Endothelial cell of umbilical vein (primary cell): ENCODE data around the gene SNX5.

Experiments
- POLR2A ChIP-seq: IDR thresholded peaks from 2 replicates; pipeline ENCODE4 v1.6.1; 2012; ENCODE audit warnings: low read depth, mild to moderate bottlenecking, control low read depth, low read length
- POLR2AphosphoS5 ChIP-seq: IDR thresholded peaks from 2 replicates; pipeline ENCODE4 v1.6.1; 2012; ENCODE audit warnings: low read depth, mild to moderate bottlenecking, control low read depth, low read length, moderate library complexity; ENCODE audit not compliant: insufficient read depth
- TF ChIP-seq, protein P1 (sequence below), 2 donors: IDR thresholded peaks; 1 replicate in 1 of 2; 2 replicates in 1 of 2; pipeline ENCODE4 v1.5.1; 2011; ENCODE audit warnings: low read length in 2 of 2, mild to moderate bottlenecking in 2 of 2, moderate library complexity in 2 of 2, control low read depth in 1 of 2, inconsistent platforms in 1 of 2, low read depth in 1 of 2; ENCODE audit not compliant: insufficient read depth in 1 of 2; ENCODE audit errors: extremely low read depth in 1 of 2

- TF ChIP-seq, protein P1, sequence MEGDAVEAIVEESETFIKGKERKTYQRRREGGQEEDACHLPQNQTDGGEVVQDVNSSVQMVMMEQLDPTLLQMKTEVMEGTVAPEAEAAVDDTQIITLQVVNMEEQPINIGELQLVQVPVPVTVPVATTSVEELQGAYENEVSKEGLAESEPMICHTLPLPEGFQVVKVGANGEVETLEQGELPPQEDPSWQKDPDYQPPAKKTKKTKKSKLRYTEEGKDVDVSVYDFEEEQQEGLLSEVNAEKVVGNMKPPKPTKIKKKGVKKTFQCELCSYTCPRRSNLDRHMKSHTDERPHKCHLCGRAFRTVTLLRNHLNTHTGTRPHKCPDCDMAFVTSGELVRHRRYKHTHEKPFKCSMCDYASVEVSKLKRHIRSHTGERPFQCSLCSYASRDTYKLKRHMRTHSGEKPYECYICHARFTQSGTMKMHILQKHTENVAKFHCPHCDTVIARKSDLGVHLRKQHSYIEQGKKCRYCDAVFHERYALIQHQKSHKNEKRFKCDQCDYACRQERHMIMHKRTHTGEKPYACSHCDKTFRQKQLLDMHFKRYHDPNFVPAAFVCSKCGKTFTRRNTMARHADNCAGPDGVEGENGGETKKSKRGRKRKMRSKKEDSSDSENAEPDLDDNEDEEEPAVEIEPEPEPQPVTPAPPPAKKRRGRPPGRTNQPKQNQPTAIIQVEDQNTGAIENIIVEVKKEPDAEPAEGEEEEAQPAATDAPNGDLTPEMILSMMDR (IDR thresholded peaks at IDR 0.05; ENCODE audit: extremely low read depth in 1 of 2, insufficient read depth in 1 of 2, low read depth in 1 of 2, low read length in 2 of 2): no peak
- no peak for TF ChIP-seq POLR2A
- TF ChIP-seq POLR2AphosphoS5: no peak
Observed at GRCh38 chr20:17976305-17976704, 7.7 kb upstream of the SNX5 start.
